Panc1 (cell line): ENCODE data around the gene PLCL1. TPM values are rescaled to one million over a fixed set of nuclear protein-coding genes. Genes with fewer than 3 reads are reported as not detected.

ENCODE experiments used
- ATAC-seq: fragments of 200-7000 bp; cut with Tn5 transposase; 2 replicates; pipeline ENCODE4 v1.9.1; 2020; ENCODE audit warnings: mild to moderate bottlenecking, moderate library complexity
- BruUV-seq: library from RNA; stranded (reverse); fragments of 400-500 nt; replicated peaks from 2 replicates; lab custom pipeline; 2021; lab: Mats Ljungman, UMichigan
- CTCF ChIA-PET: fragments of 300-600 bp; sonication (Branson Sonifier 250); formaldehyde crosslinking; loops from one replicate; lab custom pipeline; 2022; ENCODE audit warnings: antibody characterized with exemption; lab: Charles Lee
- POLR2A ChIA-PET: fragments of 300-600 bp; sonication (Branson Sonifier 250); formaldehyde crosslinking; loops from one replicate; lab custom pipeline; 2022; ENCODE audit warnings: antibody characterized with exemption; lab: Charles Lee
- DNase-seq: peaks from one replicate; pipeline ENCODE4 v3.0.0-alpha.2; 2010; ENCODE audit warnings: low read depth, low spot score
- H3K27ac ChIP-seq: 2 replicates; pipeline ENCODE4 v1.5.1; 2011; ENCODE audit warnings: mild to moderate bottlenecking, low read length, inconsistent platforms
- H3K27me3 ChIP-seq: fragments of 200-500 bp; sonication (Bioruptor generic); 2 replicates; pipeline ENCODE4 v1.6.0; 2014; ENCODE audit warnings: low read length, inconsistent platforms; ENCODE audit not compliant: control insufficient read depth, insufficient read depth
- H3K36me3 ChIP-seq: fragments of 200-500 bp; sonication (Bioruptor generic); 2 replicates; pipeline ENCODE4 v1.5.1; 2014; ENCODE audit warnings: inconsistent platforms, mild to moderate bottlenecking, low read length, moderate library complexity; ENCODE audit not compliant: control insufficient read depth, insufficient read depth
- H3K4me1 ChIP-seq: 2 replicates; pipeline ENCODE4 v1.5.1; 2011; ENCODE audit warnings: inconsistent platforms, mild to moderate bottlenecking, low read length, moderate library complexity; ENCODE audit not compliant: control insufficient read depth, insufficient read depth
- H3K4me3 ChIP-seq, 2 experiments: 2 replicates each; pipeline ENCODE4 v1.5.1; 2011 to 2012; ENCODE audit warnings: low read depth in 2 of 2, low read length in 2 of 2, mild to moderate bottlenecking in 2 of 2, inconsistent platforms in 1 of 2, moderate library complexity in 1 of 2
- H3K9me3 ChIP-seq: fragments of 200-500 bp; sonication (Bioruptor generic); 2 replicates; pipeline ENCODE4 v1.5.1; 2014; ENCODE audit warnings: low read depth, mild to moderate bottlenecking, inconsistent platforms, low read length, moderate library complexity; ENCODE audit not compliant: control insufficient read depth, insufficient read depth
- POLR2AphosphoS5 ChIP-seq: IDR thresholded peaks from 2 replicates; pipeline ENCODE4 v1.6.1; 2012; ENCODE audit warnings: mild to moderate bottlenecking, low read depth, low read length, moderate library complexity
- SIN3A ChIP-seq: IDR thresholded peaks from 2 replicates; pipeline ENCODE4 v1.6.1; 2012; ENCODE audit warnings: low read depth, mild to moderate bottlenecking, low read length, moderate library complexity, borderline replicate concordance; ENCODE audit not compliant: insufficient read depth
- TCF7L2 ChIP-seq: IDR thresholded peaks from 2 replicates; pipeline ENCODE4 v1.6.1; 2011; ENCODE audit warnings: mild to moderate bottlenecking, low read depth, low read length, inconsistent platforms
- in situ Hi-C: cut with HindIII; loops from 2 replicates; pipeline ENCODE4 v1.10.0; 2016; ENCODE audit warnings: low sequenced_read_pairs, low pct_unique_long_range_greater_than_20kb
- intact Hi-C: fragments of 100-400 bp; cut with micrococcal nuclease; formaldehyde crosslinking; loops from one replicate; pipeline ENCODE4 v1.10.0; 2022; ENCODE audit not compliant: unreplicated experiment
- total RNA-seq: library from RNA; stranded (reverse); gene quantifications from one replicate; pipeline ENCODE4 v1.2.1, GENCODE V29; 2021; ENCODE audit not compliant: unreplicated experiment
- TF ChIP-seq, protein P1 (sequence below): fragments of 450-650 bp; IDR thresholded peaks from 2 replicates; pipeline ENCODE4 v1.5.1; 2017; ENCODE audit warnings: mild to moderate bottlenecking
- TF ChIP-seq, protein P2 (sequence below), 2 experiments: IDR thresholded peaks; 2 replicates each; pipeline ENCODE4 v1.6.1; 2011 to 2012; ENCODE audit warnings: low read depth in 2 of 2, control low read depth in 1 of 2, low read length in 1 of 2, mild to moderate bottlenecking in 1 of 2, moderate library complexity in 1 of 2; ENCODE audit not compliant: insufficient read depth in 1 of 2

Gene PLCL1
- total RNA-seq, 1 experiment from 2014 or later: not detected

- ATAC-seq: no peak
- Histone ChIP-seq H3K9me3 (no peaks in the 10 kb centered on the region), H3K4me3 (no peak overlapping the region), H3K27ac (no peak overlapping the region), H3K27me3 (0 out of 2 replicates have a peak, but pooled peaks cover 3% of the 10 kb centered on the region), H3K36me3 (no peaks in the 10 kb centered on the region), H3K4me1 (no peaks in the 10 kb centered on the region)
- TF ChIP-seq, protein P1, sequence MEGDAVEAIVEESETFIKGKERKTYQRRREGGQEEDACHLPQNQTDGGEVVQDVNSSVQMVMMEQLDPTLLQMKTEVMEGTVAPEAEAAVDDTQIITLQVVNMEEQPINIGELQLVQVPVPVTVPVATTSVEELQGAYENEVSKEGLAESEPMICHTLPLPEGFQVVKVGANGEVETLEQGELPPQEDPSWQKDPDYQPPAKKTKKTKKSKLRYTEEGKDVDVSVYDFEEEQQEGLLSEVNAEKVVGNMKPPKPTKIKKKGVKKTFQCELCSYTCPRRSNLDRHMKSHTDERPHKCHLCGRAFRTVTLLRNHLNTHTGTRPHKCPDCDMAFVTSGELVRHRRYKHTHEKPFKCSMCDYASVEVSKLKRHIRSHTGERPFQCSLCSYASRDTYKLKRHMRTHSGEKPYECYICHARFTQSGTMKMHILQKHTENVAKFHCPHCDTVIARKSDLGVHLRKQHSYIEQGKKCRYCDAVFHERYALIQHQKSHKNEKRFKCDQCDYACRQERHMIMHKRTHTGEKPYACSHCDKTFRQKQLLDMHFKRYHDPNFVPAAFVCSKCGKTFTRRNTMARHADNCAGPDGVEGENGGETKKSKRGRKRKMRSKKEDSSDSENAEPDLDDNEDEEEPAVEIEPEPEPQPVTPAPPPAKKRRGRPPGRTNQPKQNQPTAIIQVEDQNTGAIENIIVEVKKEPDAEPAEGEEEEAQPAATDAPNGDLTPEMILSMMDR: no peak
- TF ChIP-seq, protein P2, sequence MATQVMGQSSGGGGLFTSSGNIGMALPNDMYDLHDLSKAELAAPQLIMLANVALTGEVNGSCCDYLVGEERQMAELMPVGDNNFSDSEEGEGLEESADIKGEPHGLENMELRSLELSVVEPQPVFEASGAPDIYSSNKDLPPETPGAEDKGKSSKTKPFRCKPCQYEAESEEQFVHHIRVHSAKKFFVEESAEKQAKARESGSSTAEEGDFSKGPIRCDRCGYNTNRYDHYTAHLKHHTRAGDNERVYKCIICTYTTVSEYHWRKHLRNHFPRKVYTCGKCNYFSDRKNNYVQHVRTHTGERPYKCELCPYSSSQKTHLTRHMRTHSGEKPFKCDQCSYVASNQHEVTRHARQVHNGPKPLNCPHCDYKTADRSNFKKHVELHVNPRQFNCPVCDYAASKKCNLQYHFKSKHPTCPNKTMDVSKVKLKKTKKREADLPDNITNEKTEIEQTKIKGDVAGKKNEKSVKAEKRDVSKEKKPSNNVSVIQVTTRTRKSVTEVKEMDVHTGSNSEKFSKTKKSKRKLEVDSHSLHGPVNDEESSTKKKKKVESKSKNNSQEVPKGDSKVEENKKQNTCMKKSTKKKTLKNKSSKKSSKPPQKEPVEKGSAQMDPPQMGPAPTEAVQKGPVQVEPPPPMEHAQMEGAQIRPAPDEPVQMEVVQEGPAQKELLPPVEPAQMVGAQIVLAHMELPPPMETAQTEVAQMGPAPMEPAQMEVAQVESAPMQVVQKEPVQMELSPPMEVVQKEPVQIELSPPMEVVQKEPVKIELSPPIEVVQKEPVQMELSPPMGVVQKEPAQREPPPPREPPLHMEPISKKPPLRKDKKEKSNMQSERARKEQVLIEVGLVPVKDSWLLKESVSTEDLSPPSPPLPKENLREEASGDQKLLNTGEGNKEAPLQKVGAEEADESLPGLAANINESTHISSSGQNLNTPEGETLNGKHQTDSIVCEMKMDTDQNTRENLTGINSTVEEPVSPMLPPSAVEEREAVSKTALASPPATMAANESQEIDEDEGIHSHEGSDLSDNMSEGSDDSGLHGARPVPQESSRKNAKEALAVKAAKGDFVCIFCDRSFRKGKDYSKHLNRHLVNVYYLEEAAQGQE (IDR thresholded peaks at IDR 0.05; ENCODE audit: insufficient read depth in 1 of 2, low read depth in 2 of 2, low read length in 1 of 2): no peak
- TF ChIP-seq TCF7L2: no peak
- BruUV-seq: no TSS peak
- POLR2A ChIA-PET: no interaction called here
- CTCF ChIA-PET: no interaction called here
- in situ Hi-C loops (no loop called here), intact Hi-C loops (no loop called here)
- no peak for DNase-seq
These were observed 128.0 kb downstream of the PLCL1 start for GRCh38 chr2:197932374-197932773.

GRCh38 chr2:197934261-197934933, 130.0 kb downstream of the PLCL1 start:
- POLR2A ChIA-PET: no interaction called here
- H3K36me3 ChIP-seq: no peaks in the 10 kb centered on the region
- H3K4me1 ChIP-seq: no peaks in the 10 kb centered on the region
- H3K27ac ChIP-seq: no peak overlapping the region
- DNase-seq (no peak), ATAC-seq (no peak)
- intact Hi-C loops: no loop called here
- no peak overlapping the region for H3K4me3 ChIP-seq
- H3K9me3 ChIP-seq: no peaks in the 10 kb centered on the region
- BruUV-seq: no TSS peak
- CTCF ChIA-PET: no interaction called here
- 0 out of 2 replicates have a peak, but pooled peaks cover 3% of the 10 kb centered on the region for H3K27me3 ChIP-seq
- TF ChIP-seq SIN3A (no peak), TCF7L2 (no peak), POLR2AphosphoS5 (no peak)
- TF ChIP-seq, protein P1: no peak
- TF ChIP-seq, protein P2 (IDR thresholded peaks at IDR 0.05; ENCODE audit: insufficient read depth in 1 of 2, low read depth in 2 of 2, low read length in 1 of 2): no peak
- in situ Hi-C loops: no loop called here
